Measurements from ENCODE around the gene KLC4.
"Not testable (repeated sequence)": the region's sequence is repeated elsewhere in the genome, so short reads cannot be mapped to it uniquely, and the experiment has no call there.

Gene KLC4

DNA sequence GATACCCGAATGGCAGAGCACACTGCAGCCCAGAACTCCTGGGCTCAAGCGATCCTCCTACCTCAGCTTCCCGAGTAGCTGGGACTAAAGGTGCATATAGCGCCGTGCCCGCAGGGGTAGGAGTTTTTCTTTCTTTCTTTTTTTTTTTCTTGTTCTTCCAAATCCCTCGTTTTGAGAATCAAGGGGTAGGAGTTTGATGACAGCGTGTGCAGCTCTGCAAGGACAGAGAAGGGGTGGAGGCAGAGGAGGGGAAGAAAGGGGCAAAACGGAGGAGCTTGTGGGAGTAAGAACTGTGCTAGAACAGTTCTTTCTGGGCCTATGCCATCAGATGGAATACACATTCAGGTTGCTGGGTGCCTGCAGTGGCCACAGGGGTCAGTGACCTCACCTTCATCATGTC is 22.7 kb upstream of the KLC4 start:
- no peak for DNase-seq (ENCODE audit: low read depth)

DNA sequence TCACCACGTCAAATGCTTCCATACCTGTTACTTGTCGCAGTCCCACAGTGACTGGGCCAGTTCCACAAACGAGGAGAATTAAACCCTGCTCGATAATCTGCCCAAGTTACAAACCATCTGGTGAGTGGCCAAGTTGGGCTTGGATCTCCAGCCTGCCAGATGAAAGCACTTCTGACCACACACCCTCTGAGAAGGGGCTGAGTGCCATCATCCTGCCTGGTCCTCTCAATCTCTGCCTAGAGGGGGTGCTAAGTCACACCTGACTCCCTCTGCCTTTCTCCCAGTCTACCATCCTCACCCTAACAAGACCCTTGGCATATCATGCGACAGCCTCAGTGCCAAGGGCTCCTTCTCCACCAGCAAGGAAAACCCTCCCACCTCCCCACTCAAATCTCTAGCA is 22.2 kb upstream of the KLC4 start:
- DNase-seq (ENCODE audit: low read depth) = no peak

DNA sequence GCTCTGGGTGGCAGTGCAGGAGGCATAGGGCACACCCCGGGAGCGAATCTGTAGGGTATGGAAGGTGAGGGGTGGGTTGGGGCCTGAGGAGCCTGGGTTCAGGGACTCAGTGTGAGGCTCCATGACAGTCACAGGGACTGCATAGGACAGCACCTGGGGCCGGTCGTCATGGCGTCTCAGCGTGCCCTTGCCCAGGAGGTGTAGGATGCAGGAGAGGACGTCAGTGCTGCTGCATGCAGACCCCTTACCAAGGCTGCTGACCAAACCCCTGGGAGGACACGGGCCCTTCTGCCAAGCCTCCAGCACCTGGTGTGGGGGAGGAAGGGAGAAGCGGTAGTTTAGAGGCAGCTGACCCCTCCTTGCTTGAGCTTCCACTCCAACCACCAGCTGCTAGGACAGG is 21.7 kb upstream of the KLC4 start:
- DNase-seq (ENCODE audit: low read depth) = no peak

DNA sequence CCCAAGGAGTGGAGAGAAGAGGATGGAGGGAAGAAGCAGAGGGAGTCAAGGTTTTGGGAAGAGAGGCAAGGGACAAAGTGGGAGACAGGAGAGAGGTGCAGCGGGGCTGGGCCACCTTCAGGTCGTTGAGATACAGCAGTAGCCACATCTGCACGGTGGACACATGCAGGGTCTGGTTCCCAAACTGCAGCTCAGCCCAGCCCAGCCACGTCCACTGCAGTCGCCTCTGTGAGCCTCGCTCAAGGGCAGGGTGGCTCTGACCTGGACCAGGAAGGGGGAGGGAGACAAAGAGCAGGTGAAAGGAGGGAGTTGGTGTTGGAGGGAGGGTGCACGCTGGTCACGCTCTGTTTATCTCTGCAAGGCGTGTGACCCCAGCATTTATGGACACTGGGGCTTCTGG is 20.7 kb upstream of the KLC4 start:
- DNase-seq (ENCODE audit: low read depth) = no peak

DNA sequence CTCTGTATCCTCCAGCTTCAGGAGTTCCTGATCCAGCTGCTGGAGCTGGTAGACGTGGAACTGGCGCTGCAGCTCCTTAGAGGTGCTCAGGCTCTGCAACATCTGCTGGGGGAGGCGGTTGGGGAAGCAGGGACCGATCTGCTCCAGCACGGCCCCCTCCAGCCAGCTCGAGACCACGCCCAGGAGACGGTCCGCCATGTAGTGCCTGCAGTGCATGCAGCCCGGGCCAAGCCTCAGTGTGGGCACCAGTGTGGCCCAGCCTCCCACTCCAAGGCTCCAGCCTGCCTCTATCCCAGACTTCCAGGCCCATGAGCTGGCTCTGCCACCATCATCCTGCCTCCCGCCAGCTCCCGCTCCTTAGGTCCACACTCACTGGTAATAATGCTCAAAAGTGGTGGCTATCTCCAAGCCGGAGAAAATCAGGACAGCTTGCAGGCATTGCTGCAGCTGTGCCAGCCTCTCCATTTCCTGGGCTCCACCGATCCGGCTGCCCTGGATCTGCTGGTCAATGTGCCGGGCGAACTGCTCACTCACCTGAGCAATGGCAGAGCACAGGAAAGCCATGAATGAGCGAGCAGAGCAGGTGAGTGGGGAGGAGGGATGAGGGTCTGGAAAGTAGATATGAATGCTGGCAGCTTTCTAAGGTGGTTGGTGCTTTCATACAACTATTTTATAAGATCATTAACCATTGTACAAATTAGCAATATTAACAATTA is 18.7 kb upstream of the KLC4 start:
- DNase-seq (ENCODE audit: low read depth) = no peak

DNA sequence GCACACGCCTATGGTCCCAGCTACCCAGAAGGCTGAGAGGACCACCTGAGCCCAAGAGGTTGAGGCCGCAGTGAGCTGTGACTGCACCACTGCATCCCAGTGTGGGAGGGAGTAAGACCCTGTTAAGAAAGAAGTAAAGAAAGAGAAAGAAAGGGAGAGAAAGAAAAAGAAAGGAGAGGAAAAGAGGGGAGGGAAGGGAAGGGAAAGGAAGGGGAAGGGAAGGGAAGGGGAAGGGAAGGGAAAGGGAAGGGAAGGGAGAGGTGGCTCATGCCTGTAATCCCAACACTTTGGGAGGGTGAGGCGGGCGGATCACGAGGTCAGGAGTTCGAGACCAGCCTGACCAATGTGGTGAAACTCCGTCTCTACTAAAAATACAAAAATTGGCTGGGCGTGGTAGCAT is 18.0 kb upstream of the KLC4 start:
- not testable (repeated sequence) for DNase-seq (ENCODE audit: low read depth)

DNA sequence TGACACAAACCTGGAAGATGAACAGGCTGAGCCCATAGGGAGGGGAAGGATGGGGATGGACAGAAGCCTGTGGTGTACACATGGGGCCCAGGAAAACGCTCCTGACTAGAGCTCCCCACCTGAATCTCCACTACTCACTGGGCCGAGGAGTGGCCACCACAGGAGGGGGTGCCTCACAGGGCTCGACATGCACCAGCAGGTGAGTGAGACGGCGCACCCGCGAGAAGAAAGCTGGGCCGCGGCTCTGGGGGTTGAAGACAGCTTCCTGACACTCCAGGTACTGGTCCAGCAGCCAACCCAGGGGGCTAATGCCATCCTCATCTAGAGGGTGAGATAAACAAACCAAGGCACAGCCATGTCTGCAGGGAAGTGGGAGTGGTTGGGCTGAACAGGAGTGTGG is 16.1 kb upstream of the KLC4 start:
- no peak for DNase-seq (ENCODE audit: low read depth)

DNA sequence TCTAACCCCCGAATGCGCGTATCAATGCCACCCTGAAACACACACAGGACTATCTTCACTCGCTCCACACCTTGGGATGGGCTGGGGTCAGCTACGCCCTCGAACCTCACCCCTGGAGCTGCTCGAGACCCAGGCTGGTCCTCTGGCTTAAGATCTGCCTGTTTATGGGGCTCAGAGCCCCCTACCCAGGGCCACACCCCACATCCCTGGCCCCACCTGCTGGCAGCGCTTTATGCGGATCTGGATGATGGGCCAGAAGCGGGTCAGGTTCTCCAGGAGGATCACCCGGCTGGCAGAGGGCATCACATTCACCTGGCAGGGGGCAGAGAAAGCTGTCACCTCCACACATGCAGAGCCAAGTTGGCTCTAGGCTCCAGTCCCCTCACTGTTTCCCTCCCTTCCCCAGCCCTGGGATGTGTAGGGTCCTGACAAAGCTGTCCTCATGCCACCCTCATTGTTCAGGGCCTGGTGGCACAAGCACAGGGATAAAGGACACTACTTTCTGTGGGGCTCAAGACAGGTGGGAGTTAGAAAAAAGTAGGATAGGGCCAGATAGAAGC is 14.0 kb upstream of the KLC4 start:
- no peak for DNase-seq (ENCODE audit: low read depth)

DNA sequence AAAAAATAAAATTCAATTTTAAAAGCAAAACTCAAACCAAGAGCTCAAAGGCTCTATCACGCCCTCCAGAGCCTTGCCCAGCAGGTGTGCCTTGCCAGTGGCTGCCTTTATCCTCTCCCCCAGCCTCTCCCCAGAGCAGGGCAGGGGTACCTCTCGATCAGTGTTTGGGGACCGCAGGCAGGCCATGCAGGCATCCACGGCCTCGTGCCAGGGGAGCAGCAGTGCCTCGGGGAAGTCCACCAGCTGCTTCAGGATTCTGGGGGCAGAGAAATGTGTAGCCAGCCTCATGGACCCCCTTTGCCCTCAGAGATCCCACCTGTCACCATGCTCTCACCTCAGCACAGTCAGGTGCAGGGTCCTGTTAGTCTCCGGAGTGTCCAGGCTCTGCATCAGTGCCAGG is 11.4 kb upstream of the KLC4 start:
- no peak for DNase-seq (ENCODE audit: low read depth)

DNA sequence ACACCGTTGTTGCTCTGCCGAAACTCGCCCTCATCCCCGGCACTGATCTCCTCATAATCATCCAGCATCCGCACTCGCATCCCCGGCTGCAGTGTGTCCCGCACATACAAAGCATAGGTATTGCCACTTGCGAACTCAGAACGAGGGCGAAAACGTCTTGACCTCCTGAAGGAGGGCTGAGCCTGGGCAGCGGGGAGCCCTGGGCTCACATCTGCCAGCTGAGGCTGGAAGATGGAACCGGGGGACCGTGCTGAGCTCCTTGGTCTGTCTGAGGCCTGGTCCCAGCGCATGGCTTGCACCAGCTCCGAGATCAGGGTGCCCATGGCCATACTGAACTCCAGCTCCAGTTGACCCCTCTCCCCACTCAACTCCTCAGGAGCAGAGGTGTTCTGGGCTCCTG is 8.4 kb upstream of the KLC4 start:
- no peak for DNase-seq (ENCODE audit: low read depth)

DNA sequence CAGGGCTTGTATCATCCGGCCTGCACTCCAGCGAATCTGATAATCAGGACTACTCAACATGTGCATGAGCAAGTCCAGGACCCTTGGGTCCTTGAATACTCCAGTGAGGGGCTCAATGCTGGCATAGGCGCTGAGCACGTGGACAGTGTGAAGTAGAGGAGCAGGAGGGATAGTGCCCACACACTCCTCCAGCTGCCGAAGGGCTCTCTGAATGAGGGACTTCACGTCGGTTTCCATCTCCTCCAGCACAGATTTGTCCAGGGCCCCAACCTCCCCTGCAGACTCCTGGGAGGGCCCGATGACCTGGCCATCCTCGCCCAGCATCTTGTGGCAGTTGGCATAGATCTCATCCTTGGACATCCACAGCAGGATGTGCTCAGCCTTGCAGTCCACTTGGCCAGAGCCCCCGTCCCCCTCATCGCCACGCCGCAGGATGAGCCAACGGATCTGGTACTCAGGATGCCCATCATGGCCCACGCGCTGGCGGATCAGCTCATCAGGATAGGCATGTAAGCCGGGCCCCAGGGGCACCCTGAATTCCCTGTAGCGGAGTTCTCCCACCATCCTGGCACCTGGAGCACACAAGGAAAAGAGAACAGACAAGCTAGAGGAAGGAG is 7.1 kb upstream of the KLC4 start:
- no peak for DNase-seq (ENCODE audit: low read depth)

DNA sequence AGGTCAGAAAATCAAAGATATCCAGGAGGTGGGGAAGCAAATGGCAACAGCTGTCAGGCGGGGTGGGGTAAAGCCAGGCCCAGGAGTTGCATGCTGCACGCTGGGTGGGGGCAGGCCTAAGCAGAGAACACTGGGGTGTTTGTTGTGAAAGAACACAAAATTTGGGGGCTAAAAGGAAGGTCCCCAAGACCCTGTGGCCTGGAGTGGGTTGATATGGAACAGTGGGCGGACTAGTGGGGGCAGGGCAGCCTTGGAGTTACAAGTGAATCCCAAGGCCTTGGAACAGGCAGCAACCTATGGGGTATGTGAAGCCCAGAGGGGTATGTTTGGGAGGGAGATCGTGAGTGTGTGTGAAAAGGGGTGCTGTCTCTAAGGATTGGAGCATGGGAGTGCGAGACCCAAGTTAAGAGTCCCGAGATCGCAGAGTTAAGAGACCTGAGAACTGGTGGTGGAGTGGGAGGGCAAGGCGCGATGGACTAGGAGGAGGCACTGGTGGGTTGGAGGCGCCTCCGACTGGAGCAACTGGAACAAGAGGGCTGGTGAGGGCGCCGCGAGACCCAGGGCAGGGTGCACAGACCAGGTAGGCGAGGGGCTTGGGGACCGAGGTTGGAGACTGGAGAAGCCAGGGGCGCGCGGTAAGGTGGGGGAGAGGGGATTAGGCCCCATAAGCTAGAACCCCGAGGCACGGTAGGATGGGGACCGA is 6.4 kb upstream of the KLC4 start:
- no peak for DNase-seq (ENCODE audit: low read depth)

DNA sequence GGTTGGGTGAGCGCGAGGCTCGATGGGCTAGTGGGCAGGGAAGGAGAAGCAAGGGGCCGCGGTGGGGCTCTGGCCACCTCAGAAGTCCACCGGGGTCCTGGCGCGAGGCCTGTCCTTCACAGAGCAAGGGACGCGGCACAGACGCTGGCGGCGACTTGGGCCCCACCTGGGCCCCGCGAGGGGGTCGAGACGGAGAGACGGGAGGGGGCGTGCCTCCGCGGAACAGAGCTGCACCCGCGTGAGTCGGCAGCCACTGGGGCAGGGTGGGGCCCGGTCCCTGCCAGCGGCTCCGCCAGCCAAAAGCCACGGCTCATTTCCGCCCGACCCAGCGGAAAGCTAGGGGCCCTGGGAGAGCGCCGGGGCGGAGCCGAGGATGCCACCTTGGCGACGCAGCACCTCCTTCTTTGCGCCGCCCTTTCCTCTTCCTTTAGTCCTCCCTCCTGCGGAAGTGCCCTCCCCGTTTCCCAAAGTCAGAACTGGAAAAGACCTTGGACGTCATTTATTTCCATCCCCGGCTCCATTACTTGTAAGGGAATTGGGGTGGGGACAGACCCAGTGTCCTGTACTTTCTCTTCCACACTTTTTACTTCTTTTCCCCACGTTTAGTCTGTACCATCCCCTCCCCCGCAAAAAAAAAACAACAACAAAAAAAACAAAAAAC is 5.8 kb upstream of the KLC4 start, which contains the start of gene CUL7:
CUL7 (minus strand) TSS at position 307 of the 661 bp plus-strand sequence. CDS start 1,063 bp downstream, outside the sequence.
- DNase-seq (ENCODE audit: low read depth) = peak; percentile 83

DNA sequence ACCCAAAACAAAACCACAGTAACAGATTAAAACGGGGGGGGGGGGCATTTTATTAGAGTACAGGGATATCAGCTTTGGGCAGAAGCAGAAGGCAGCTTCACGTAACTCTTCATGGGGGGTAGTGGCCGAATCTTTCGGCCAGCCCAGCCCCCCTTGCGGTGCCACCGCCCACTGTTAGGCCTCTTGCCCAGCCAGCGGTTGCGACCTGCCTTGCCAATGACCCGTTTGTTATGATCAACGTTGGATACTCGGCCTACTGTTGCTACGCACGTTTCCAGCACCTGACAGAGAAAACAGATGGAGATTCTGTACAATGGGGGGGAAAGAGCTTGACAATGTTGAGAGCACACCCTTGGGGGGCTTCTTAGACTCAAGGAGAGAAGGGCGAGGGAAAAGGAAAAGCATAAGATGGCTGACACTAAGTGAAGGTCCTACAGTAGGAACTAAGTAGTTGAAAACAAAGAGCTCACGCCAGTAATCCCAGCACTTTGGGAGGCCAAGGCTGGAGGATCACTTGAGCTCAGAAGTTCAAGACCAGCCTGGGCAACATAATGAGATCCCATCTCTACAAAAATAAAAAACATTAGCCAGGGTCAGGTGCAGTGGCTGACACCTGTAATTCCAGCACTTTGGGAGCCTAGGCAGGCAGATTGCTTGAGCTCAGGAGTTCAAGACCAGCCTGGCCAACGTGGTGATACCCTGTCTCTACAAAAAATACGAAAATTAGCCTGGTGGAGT is 5.1 kb upstream of the KLC4 start:
- no peak for DNase-seq (ENCODE audit: low read depth)

DNA sequence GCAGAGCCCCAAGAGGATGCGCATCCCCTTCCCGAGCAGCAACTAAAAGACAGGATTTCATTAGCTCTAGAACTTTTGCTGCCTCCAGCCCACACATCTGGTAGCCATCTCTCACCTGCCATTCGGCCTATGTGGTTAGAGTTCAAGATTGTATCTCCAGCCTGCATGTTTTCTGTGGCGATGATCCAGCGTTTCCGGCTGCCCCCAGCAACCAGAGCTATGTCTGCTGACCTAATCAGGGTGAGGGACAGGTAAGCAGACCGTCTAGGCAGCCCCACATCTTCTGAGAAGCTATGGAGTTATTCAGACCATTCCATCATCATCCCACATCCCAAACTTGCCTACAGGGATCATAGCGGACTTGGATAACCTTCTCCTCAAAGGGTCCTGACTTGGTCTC is 3.5 kb upstream of the KLC4 start:
- DNase-seq (ENCODE audit: low read depth) = no peak

DNA sequence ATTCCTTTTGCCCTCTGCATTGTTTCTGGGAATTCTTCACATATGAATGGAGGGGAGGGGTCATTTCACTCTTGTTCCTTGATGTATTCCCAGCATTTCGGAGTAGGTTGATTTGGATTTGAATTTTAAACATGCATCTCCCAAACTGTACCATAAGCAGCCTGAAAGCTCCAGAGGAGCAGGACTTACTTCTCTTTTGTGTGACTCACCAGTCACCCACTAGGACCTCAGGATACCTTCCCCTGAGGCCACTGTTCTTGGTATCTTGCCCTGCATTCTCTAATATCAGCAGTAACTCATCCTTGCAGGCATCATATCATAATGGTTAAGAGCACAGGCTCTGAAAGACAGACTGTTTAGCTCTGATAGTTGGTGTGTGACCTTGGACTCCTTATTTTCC is 900 bp upstream of the KLC4 start:
- no peak for DNase-seq (ENCODE audit: low read depth)

DNA sequence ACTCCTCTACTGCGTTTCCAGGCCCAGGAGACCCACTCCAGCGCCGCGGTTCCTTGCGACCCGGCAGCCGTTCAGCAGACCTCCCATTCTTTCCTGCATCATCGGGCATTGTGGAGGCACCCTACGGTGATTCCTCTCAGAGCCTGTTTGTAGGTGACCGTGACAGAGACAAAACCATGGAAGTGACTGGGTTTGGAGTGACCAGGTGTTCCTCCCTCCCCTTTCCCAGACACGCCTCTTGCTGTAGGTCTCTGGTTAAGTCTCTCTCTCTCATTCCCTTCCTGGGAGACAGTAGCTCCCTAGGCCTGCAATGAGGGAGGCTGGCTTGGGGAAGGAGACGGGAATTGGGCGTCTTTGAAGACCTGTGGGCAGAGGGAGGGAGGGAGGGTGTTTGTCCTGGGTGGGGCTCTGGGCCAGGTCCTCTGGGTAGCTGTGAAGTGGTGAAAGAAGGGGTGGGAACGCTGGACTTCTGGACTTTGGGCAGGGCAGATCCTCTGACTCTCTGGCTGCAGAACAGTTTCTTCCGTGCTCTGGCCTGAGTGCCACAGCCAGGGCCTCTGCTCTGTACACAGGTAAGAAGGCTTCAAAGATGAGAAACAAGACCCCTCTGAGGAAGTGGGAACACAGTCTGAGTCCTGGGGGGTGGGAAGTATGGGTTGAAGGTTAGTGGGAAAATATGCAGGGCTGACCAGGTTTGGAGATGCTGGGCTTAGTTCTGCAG is 763 bp downstream of the KLC4 start:
- DNase-seq (ENCODE audit: low read depth) = no peak

DNA sequence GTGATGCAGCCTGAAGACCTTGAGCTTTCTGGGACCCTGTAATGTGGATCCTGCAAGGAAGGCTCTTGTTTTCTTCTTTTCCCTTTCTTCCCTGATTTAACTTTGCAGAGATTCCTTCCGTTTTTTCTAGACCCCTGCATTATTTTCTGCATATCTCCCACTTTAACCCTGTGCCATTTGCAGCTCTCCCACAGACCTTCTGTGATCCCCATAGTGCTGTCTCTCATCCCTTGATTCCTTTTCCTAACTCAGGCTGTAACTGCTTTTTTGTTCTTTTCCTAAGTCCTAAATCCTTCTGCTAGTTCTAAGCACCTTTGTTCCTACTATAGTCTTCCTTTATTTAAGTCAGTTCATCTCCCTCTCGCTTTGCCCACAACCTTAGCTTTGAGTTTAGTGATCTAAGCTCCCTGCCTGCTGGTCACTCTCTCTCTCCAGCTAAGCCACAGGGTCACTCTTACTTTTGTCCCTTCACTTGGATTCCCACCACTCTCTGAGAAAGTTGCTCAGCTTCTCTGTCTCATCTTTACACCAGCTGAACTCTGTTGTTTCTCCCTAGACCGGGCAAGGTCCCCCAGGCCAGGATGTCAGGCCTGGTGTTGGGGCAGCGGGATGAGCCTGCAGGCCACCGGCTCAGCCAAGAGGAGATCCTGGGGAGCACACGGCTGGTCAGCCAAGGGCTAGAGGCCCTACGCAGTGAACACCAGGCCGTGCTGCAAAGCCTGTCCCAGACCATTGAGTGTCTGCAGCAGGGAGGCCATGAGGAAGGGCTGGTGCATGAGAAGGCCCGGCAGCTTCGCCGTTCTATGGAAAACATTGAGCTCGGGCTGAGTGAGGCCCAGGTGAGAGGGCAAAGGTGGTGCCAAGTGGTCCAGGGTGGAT is 1.6 kb downstream of the KLC4 start:
- no peak for DNase-seq (ENCODE audit: low read depth)

DNA sequence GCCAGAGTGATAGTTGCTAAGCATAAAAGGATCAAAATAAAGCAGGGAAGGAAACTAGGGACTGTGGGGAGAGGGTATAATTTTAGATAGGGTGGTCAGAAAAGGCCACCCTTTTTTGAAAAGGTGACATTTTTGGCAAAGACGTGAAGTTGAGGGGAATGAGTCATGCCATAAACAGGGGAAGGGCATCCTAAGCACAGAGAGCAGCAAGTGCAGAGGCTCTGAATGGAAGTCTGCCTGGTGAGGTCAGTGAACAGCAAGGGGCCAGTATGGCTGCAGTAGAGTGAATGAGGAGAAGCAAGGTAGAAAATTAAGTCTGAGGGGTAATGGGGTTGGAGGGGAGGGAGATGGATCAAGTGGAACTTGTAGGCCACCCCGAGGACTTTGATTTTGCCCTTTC is 2.4 kb downstream of the KLC4 start:
- DNase-seq (ENCODE audit: low read depth) = no peak

DNA sequence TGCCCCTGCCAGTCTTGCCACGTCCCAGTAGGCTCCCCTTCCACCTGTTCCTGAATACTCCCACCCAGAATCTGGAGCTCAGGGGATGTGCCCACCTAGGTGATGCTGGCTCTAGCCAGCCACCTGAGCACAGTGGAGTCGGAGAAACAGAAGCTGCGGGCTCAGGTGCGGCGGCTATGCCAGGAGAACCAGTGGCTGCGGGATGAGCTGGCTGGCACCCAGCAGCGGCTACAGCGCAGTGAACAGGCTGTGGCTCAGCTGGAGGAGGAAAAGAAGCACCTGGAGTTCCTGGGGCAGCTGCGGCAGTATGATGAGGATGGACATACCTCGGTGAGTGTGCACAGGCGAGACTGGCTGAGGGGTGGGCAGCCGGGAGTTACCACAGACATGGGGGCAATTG is 3.4 kb downstream of the KLC4 start:
- no peak for DNase-seq (ENCODE audit: low read depth)

All from CMK (cell line).